GM18502 (cell line): ENCODE data around the gene FETUB.

ENCODE experiments used
- ATAC-seq: cut with Tn5 transposase; IDR thresholded peaks from one replicate; pipeline ENCODE4 v1.9.1; 2021; ENCODE audit warnings: mild to moderate bottlenecking; ENCODE audit not compliant: unreplicated experiment, poor library complexity

Gene FETUB

DNA sequence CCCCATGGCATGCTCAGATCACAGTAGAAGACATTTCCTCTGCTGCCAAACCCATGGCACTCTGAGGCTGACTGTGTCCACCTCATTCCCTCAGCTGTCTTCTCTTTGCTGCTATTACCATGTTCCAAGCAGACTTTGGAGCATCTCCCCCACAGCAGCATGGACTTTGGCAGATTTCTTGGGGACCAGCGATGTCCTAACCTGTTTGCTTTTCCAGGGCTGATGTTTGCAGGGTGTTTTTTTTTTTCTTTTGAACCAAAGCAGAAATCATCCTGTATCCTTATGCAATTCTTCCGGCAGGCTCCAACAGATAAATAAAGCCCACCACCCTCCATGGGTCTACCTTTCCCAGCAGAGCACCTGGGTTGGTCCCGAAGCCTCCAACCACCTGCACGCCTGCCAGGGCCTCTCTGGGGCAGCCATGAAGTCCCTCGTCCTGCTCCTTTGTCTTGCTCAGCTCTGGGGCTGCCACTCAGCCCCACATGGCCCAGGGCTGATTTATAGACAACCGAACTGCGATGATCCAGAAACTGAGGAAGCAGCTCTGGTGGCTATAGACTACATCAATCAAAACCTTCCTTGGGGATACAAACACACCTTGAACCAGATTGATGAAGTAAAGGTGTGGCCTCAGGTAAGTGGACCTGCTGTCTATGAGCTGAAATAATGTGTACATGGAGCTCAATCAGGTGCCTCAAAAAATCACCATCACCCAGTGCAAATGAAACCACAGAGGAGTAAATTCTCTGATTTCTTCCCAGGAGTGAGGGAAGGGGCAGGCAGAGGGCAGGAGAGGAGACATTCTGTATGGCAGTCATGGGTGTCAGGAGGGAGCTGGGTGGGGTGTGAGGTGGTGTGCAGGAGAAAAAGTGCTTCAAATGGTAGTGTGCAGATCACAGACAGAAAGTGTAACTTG, 27.2 kb upstream of the FETUB start, which contains the start of gene AHSG:
Gene AHSG, plus strand, starts transcription at position 340 of the 916 bp plus-strand sequence. Its CDS starts 82 bp downstream, at position 422.
- ATAC-seq = no peak

DNA sequence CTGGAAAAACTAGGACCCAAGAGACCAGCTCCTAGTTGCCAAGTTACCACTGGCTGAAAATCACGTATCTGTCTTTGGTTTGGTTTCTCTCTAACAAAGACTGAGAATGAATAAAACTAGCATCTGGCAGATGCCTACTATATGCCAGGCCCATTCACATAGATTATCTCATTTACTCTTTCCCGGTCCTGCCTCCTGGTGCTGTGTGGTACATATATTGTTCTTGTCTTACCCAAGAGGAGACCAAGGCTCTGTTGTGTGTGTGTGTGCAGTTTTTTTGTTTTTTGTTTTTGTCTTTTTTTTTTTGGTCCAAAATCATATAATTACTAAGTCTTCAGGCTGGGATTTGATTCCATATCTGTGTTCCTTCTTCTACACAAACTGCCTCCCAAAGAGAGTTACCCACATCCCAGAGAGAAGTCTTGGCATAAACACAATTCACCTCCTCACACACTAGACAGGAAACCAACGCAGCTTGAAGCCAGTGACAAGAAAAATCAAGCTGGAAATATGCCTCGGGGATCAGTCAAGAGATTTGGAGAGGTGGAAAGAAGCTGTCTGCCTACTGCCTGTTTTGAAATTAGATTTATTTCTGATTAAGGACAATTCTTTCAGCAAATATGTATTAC, 26.4 kb upstream of the FETUB start:
- no peak for ATAC-seq

DNA sequence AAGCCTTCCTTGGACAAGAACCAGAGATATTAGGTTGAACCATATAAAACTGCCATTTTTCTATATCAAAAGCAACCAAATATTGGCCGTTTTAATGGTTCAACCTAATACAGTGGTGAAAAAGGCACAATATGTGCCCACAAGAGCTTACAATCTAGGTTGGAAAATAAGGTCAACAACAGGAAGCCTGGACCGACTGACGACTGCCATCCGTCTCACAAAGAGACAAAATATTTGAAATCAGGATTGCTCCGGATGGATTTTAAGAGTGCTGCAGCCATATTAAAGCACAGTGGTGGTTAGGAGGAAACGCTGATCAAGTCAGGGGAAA, 26.0 kb upstream of the FETUB start:
- no peak for ATAC-seq

DNA sequence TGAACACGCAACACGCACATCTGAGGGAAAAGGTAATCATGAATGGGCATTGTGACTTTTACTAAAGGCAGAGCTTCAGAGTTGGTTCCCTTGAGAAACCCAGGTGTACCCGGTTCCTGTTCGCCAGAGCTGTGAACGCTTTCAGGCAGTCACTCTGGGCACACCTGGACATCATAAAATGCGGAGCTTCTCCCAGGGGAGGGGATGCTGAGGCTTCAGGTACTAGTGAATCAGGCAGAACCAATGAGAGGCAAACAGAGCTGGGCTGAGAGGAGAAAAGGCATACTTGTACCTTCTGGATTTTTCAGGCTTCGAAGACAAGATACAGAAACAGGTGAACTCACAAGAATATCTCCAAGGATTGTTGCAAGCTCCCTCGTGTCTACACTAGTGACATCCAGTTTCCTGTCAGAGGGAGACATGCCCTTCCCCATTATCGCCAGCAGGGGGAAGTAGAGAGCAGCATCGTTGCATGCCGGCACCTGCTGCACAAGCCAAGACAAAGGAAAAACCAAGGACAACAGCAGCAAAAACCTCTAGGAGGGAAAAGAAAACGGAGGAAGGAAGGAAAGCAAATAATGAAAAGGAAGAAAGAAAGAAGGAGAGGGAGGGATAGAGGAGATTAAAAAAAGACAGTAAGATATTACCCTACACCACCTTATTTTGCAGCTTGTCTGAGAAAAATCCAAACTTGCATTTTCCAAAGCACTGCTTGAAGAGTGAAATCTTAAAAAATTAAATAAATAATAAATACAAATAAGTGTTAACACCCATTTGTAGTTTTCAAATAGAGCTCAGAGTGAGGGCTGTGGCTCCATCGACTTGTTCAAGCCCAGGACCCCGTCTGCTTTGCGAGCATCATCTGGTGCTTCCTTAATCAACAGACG, 25.4 kb upstream of the FETUB start:
- ATAC-seq = peak; percentile 65

GRCh38 chr3:186616299-186616617, 23.9 kb upstream of the FETUB start:
- no peak for ATAC-seq

DNA sequence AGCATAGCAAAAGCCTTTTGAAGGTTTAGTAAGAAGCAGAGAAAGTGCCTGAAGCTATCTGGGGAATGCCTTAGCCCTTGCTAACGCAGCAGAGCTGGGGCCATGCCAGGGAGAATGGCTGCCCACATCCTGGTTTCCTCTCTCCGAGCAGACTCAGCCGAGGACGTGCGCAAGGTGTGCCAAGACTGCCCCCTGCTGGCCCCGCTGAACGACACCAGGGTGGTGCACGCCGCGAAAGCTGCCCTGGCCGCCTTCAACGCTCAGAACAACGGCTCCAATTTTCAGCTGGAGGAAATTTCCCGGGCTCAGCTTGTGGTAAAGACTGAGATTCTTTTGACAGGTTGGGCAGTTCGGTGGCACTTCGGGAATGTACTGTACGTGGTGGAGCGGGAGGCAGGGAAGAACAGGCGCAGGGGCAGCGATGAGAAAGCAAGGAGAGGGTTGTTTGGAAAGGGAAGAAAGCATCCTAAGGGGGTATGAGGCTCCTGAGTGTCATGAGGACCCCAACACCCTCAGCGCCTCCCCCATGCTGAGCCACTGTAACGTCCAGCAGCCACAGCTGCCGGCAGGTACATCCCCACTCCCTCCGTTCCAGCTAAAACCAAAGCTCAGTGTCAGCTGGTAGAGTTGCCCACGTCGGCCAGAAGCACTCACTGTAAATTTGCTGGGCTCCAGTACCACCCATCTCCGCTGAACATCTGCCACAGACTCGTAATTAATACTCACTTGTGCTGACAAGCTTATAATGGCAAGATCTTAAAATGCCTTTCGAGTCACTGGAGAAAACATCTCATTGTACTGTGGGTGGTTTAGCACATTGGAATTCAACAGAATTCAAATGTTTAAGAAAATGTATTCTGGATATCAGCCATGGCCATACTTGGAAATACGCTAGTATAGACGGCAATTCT, 22.9 kb upstream of the FETUB start:
- peak; percentile 96 for ATAC-seq

GRCh38 chr3:186618318-186618938, 21.8 kb upstream of the FETUB start:
- no peak for ATAC-seq

DNA sequence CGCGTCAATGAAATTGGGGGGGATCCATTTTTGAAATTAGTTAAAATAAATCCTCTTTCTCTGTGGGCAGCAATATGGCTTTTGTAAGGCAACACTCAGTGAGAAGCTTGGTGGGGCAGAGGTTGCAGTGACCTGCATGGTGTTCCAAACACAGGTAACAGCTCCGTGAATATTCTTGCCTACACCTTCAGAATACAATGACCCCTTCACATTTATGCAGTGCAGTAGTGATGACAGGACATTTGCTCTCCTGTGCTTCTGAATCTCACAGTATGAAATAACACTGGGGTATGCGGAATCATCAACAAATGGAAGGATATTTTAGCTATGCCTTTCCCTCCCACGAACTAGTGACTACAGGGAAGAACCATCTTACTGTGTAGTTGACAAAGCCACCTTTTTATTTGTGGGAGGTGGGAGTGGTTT, 20.4 kb upstream of the FETUB start:
- no peak for ATAC-seq

- ATAC-seq = no peak
Measured at GRCh38 chr3:186620213-186621092, 19.7 kb upstream of the FETUB start.

GRCh38 chr3:186621894-186622650, 18.1 kb upstream of the FETUB start:
- ATAC-seq = no peak

DNA sequence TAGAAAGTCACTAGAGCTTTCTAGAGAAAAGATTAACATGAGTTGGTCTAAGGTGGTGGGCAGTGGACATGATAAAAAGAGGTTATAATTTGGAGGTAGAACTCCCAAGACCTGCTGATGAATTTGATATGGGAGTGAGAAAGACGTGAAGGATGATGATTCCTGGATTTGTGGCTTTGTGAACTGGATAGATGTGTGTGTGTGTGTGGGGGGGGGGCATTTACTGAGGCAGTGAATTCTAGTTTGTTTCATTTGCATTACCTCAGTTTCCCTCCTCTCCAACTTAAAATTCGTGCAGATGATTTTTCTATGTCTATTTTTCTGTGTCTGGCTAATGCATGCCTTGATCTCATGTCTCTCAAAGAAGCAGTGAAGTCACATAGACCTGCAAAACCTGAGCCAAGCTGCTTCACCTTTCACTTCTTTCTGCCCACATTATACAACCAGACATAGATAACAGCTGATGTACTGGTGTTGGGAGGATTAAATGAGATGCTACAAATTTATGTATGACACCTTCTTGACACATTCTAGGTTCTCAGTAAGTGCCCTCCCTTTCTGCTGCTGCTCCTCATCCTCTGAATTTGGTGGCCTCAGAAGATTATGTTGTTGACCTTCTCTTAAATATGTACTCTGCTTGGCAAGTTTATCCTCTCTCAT, 17.4 kb upstream of the FETUB start:
- no peak for ATAC-seq

DNA sequence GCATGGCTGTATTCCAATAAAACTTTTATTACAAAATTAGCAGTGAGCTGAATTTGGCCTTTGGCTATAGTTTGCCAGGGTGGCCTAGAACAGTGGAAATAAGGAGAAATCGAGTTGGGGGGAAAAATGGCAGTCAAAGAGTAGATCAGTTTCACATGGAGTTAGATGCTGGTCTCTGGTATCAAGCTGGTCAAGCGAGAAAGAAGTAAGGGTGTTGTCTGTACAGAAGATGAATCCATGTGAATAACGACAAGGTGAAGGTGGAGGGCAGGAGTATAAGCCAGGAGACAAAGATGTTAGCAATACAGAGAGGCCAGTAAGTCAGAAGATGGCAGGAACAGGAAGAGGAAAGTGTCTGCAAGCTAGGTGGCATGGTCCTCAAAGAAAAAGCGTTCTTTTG, 15.6 kb upstream of the FETUB start:
- no peak for ATAC-seq

GRCh38 chr3:186625600-186626042, 14.6 kb upstream of the FETUB start:
- ATAC-seq = no peak

- no peak for ATAC-seq
Measured at GRCh38 chr3:186626254-186626847, 13.8 kb upstream of the FETUB start.

GRCh38 chr3:186627852-186628414, 12.3 kb upstream of the FETUB start:
- ATAC-seq = no peak

- ATAC-seq = no peak
Measured at GRCh38 chr3:186628756-186629155, 11.4 kb upstream of the FETUB start.
